HG03571 (cell line): ENCODE data around the gene CFL1.
"Not testable (repeated sequence)": the region's sequence is repeated elsewhere in the genome, so short reads cannot be mapped to it uniquely, and the experiment has no call there.

Experiments used
- ATAC-seq: cut with Tn5 transposase; IDR thresholded peaks from one replicate; pipeline ENCODE4 v1.9.1; 2021; ENCODE audit not compliant: unreplicated experiment

CFL1 gene

GRCh38 chr11:65844231-65844872, 13.6 kb downstream of the CFL1 start:
- ATAC-seq = no peak

- no peak for ATAC-seq
Observed at GRCh38 chr11:65843811-65844210, 14.2 kb downstream of the CFL1 start.

GRCh38 chr11:65842144-65842543, 15.8 kb downstream of the CFL1 start:
- no peak for ATAC-seq

GRCh38 chr11:65834202-65834601, 23.8 kb downstream of the CFL1 start:
- no peak for ATAC-seq

GRCh38 chr11:65833297-65834030, 24.5 kb downstream of the CFL1 start, which contains the start of gene SNX32:
Gene SNX32 (plus strand): TSS chr11:65833963. CDS start chr11:65834066, 103 bp downstream.
- ATAC-seq = peak; percentile 60

- not testable (repeated sequence) for ATAC-seq
Observed at GRCh38 chr11:65832231-65832630, 25.7 kb downstream of the CFL1 start.

- ATAC-seq = no peak
Observed at GRCh38 chr11:65829459-65829858, 28.5 kb downstream of the CFL1 start.

- no peak for ATAC-seq
Observed at GRCh38 chr11:65826984-65827735, 30.8 kb downstream of the CFL1 start.

GRCh38 chr11:65822776-65823528, 35.0 kb downstream of the CFL1 start:
- ATAC-seq = no peak

- ATAC-seq = no peak
Observed at GRCh38 chr11:65821107-65821506, 36.9 kb downstream of the CFL1 start.

- peak; percentile 56 for ATAC-seq
Observed at GRCh38 chr11:65817835-65818680, 39.9 kb downstream of the CFL1 start.

GRCh38 chr11:65817312-65817834, 40.6 kb downstream of the CFL1 start:
- no peak for ATAC-seq

GRCh38 chr11:65816696-65817095, 41.3 kb downstream of the CFL1 start:
- ATAC-seq = no peak

- no peak for ATAC-seq
Observed at GRCh38 chr11:65814986-65815565, 42.9 kb downstream of the CFL1 start.

GRCh38 chr11:65814131-65814985, 43.6 kb downstream of the CFL1 start:
- ATAC-seq = no peak

GRCh38 chr11:65811764-65812475, 46.1 kb downstream of the CFL1 start:
- ATAC-seq = no peak

- ATAC-seq = no peak
Observed at GRCh38 chr11:65810046-65810868, 47.7 kb downstream of the CFL1 start.
